Activated B cell treated with CpG ODN at 0.5 μM for 24 hours (primary cell): Measurements from ENCODE around the gene SUCLG1. TPM values are rescaled to one million over a fixed set of nuclear protein-coding genes. Genes with fewer than 3 reads are reported as not detected.
"Not testable (repeated sequence)": the region's sequence is repeated elsewhere in the genome, so short reads cannot be mapped to it uniquely, and the experiment has no call there.

Source experiments
- ATAC-seq: fragments of 200-7000 bp; cut with Tn5 transposase; one replicate; pipeline ENCODE4 v1.10.0; 2021; ENCODE audit warnings: low read depth, mild to moderate bottlenecking, moderate library complexity
- CTCF ChIA-PET: fragments of 350-600 bp; sonication (Branson Sonifier 250); formaldehyde crosslinking; loops from one replicate; lab custom pipeline; 2021; ENCODE audit warnings: antibody characterized with exemption; lab: Charles Lee
- POLR2A ChIA-PET: fragments of 350-600 bp; sonication (Branson Sonifier 250); formaldehyde crosslinking; loops from one replicate; lab custom pipeline; 2021; ENCODE audit warnings: antibody characterized with exemption; lab: Charles Lee
- DNase-seq: peaks from one replicate; pipeline ENCODE4 v3.0.0; 2022
- H3K27ac Mint-ChIP-seq: one replicate; pipeline ENCODE4 v1.8.0; 2020; ENCODE audit warnings: mixed read lengths
- H3K27me3 Mint-ChIP-seq: one replicate; pipeline ENCODE4 v1.8.0; 2021; ENCODE audit warnings: mixed read lengths
- H3K36me3 Mint-ChIP-seq: one replicate; pipeline ENCODE4 v1.8.0; 2021; ENCODE audit warnings: low read depth, mixed read lengths
- H3K4me1 Mint-ChIP-seq: one replicate; pipeline ENCODE4 v1.8.0; 2021; ENCODE audit warnings: mixed read lengths
- H3K4me3 Mint-ChIP-seq: one replicate; pipeline ENCODE4 v1.8.0; 2020; ENCODE audit warnings: mild to moderate bottlenecking, mixed read lengths
- H3K9me3 Mint-ChIP-seq: one replicate; pipeline ENCODE4 v1.8.0; 2020; ENCODE audit warnings: mixed read lengths
- intact Hi-C: fragments of 100-400 bp; cut with micrococcal nuclease; formaldehyde crosslinking; loops from one replicate; pipeline ENCODE4 v1.15.1; 2024
- total RNA-seq: library from RNA; stranded (reverse); gene quantifications from 2 replicates; pipeline ENCODE4 v1.2.3, GENCODE V29; 2022
- TF ChIP-seq, protein P1 (sequence below): fragments of 200-600 bp; IDR thresholded peaks from one replicate; pipeline ENCODE4 v1.8.0; 2022; ENCODE audit warnings: antibody characterized with exemption, mild to moderate bottlenecking

The SUCLG1 gene
- total RNA-seq, 1 donor from 2014 or later, result 45.9 TPM

DNA sequence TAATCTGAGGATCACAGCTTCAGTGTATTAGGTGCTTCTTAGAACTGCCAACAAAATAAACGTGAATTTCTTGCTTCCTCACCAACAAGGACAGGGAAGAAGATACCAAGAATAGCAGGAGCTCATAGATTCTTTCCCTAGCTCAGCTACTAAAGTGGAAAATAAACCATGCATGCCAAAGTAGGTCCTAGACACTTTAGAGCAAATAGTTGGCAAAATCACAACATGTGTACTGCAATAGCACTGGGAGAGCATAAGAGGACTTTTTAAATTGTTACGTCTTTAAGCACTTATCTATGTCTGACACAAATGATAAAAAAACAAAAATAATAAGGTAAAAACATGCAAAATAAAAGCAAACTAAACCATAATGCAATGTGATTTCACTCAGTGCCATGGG lies 49.5 kb downstream of the SUCLG1 start:
- no peak overlapping the region for H3K4me3 Mint-ChIP-seq
- ATAC-seq, result no peak
- CTCF ChIA-PET, result no interaction called here
- POLR2A ChIA-PET, result no interaction called here
- H3K9me3 Mint-ChIP-seq, result no peaks in the 10 kb centered on the region
- H3K27me3 Mint-ChIP-seq, result peaks cover 8% of the 10 kb centered on the region
- TF ChIP-seq, protein P1, sequence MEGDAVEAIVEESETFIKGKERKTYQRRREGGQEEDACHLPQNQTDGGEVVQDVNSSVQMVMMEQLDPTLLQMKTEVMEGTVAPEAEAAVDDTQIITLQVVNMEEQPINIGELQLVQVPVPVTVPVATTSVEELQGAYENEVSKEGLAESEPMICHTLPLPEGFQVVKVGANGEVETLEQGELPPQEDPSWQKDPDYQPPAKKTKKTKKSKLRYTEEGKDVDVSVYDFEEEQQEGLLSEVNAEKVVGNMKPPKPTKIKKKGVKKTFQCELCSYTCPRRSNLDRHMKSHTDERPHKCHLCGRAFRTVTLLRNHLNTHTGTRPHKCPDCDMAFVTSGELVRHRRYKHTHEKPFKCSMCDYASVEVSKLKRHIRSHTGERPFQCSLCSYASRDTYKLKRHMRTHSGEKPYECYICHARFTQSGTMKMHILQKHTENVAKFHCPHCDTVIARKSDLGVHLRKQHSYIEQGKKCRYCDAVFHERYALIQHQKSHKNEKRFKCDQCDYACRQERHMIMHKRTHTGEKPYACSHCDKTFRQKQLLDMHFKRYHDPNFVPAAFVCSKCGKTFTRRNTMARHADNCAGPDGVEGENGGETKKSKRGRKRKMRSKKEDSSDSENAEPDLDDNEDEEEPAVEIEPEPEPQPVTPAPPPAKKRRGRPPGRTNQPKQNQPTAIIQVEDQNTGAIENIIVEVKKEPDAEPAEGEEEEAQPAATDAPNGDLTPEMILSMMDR, result no peak
- no peak overlapping the region for H3K27ac Mint-ChIP-seq
- no peaks in the 10 kb centered on the region for H3K36me3 Mint-ChIP-seq
- intact Hi-C loops, result no loop called here
- no peak for DNase-seq
- H3K4me1 Mint-ChIP-seq, result no peaks in the 10 kb centered on the region

DNA sequence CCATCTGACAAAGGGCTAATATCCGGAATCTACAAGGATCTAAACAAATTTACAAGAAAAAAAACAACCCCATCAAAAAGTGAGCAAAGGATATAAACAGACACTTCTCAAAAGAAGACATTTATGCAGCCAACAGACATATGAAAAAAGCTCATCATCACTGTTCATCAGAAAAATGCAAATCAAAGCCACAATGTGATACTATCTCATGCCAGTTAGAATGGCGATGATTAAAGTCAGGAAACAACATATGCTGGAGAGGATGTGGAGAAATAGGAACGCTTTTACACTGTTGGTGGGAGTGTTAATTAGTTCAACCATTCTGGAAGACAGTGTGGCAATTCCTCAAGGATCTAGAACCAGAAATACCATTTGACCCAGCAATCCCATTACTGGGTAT lies 57.0 kb downstream of the SUCLG1 start:
- H3K27ac Mint-ChIP-seq, ATAC-seq, CTCF ChIA-PET: not testable (repeated sequence)

DNA sequence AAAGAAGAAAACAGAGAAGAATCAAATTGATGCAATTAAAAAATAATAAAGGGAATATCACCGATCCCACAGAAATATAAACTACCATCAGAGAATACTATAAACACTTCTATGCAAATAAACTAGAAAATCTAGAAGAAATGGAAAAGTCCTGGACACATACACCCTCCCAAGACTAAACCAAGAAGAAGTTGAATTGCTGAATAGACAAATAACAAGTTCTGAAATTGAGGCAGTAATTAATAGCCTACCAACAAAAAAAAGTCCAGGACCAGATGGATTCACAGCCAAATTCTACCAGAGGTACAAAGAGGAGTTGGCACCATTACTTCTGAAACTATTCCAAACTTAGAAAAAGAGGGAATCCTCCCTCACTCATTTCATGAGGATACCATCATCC lies 59.2 kb downstream of the SUCLG1 start:
- DNase-seq, H3K4me1 Mint-ChIP-seq, H3K9me3 Mint-ChIP-seq, H3K27ac Mint-ChIP-seq, POLR2A ChIA-PET, H3K4me3 Mint-ChIP-seq, CTCF ChIA-PET, intact Hi-C loops, ATAC-seq, H3K36me3 Mint-ChIP-seq, H3K27me3 Mint-ChIP-seq: not testable (repeated sequence)

More for the DNA sequence above, 57.0 kb downstream of the SUCLG1 start:
- H3K36me3 Mint-ChIP-seq, intact Hi-C loops, H3K9me3 Mint-ChIP-seq, DNase-seq, H3K4me3 Mint-ChIP-seq, H3K4me1 Mint-ChIP-seq, H3K27me3 Mint-ChIP-seq, POLR2A ChIA-PET: not testable (repeated sequence)

GRCh38 chr2:84395820-84396219 lies 63.3 kb downstream of the SUCLG1 start:
- Mint-ChIP-seq H3K4me3 (no peak overlapping the region), H3K9me3 (peaks cover 3% of the 10 kb centered on the region), H3K27me3 (peaks cover 9% of the 10 kb centered on the region), H3K36me3 (no peaks in the 10 kb centered on the region), H3K27ac (no peak overlapping the region), H3K4me1 (no peaks in the 10 kb centered on the region)
- ChIA-PET CTCF (no interaction called here), POLR2A (no interaction called here)
- intact Hi-C loops, result no loop called here
- no peak for DNase-seq
- no peak for ATAC-seq
- TF ChIP-seq, protein P1, result no peak

DNA sequence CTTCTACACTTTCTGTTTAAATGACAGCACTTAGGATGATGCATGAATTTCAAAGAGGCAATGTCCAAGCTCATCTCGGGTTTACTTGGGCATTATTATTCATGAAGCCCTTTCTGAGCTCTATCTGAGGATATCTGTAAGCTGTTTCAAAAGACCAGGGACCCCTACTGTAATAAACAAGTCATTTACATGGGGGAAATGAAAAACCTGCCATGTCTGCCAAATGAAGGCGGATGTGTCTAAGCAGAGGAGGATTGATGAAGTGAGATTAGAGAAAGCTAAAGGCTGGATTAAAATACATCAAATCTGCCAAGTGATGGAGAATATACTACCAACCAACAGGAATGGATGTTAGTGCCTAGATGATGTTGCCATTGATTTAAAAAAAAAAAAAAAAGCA lies 64.5 kb downstream of the SUCLG1 start:
- TF ChIP-seq, protein P1, result no peak
- H3K36me3 Mint-ChIP-seq, result no peaks in the 10 kb centered on the region
- ChIA-PET POLR2A (interaction anchor here (0.7 kb wide), 1 partner anchor 22 kb away, joined by 4 read pairs; no protein-coding TSS in a partner anchor), CTCF (no interaction called here)
- no peak overlapping the region for H3K4me3 Mint-ChIP-seq
- no peak overlapping the region for H3K27ac Mint-ChIP-seq
- peaks cover 11% of the 10 kb centered on the region for H3K27me3 Mint-ChIP-seq
- H3K9me3 Mint-ChIP-seq, result peaks cover 3% of the 10 kb centered on the region
- ATAC-seq (no peak), DNase-seq (no peak)
- intact Hi-C loops, result no loop called here
- no peaks in the 10 kb centered on the region for H3K4me1 Mint-ChIP-seq

- TF ChIP-seq, protein P1, result no peak
- Mint-ChIP-seq H3K27me3 (peaks cover 13% of the 10 kb centered on the region), H3K27ac (no peak overlapping the region), H3K4me1 (no peaks in the 10 kb centered on the region), H3K9me3 (peaks cover 3% of the 10 kb centered on the region), H3K4me3 (no peak overlapping the region), H3K36me3 (no peaks in the 10 kb centered on the region)
- ChIA-PET CTCF (no interaction called here), POLR2A (no interaction called here)
- intact Hi-C loops, result no loop called here
- DNase-seq (no peak), ATAC-seq (no peak)
Observed at GRCh38 chr2:84393829-84394228, 65.3 kb downstream of the SUCLG1 start.
